Measurements from ENCODE around the gene FRMD4A.

The FRMD4A gene

DNA sequence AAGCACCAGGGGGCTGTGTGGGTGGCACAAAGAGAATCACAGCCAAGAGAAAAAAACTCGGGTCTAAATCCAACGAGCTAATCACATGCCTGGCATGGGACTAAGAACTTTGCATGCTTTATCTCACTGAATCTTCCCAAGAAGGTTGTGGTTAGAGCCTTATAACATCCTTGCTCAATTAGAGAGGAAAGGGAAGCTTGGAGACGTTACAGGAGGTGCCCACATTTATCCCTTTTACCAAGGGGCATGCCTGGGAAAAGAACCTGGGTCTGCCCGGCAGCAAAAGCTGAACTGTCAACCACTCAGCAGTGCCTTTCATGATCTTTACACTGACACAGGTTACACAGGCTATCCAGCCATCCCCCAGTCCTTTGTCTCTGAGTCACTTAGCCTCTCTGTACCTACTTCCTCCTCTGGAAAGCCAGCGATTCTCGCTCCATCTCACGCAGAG is 553.8 kb downstream of the FRMD4A start:
- no peak for TF ChIP-seq ZFX (IDR thresholded peaks at IDR 0.05; ENCODE audit: borderline replicate concordance)
- TF ChIP-seq, protein P1, sequence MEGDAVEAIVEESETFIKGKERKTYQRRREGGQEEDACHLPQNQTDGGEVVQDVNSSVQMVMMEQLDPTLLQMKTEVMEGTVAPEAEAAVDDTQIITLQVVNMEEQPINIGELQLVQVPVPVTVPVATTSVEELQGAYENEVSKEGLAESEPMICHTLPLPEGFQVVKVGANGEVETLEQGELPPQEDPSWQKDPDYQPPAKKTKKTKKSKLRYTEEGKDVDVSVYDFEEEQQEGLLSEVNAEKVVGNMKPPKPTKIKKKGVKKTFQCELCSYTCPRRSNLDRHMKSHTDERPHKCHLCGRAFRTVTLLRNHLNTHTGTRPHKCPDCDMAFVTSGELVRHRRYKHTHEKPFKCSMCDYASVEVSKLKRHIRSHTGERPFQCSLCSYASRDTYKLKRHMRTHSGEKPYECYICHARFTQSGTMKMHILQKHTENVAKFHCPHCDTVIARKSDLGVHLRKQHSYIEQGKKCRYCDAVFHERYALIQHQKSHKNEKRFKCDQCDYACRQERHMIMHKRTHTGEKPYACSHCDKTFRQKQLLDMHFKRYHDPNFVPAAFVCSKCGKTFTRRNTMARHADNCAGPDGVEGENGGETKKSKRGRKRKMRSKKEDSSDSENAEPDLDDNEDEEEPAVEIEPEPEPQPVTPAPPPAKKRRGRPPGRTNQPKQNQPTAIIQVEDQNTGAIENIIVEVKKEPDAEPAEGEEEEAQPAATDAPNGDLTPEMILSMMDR (IDR thresholded peaks at IDR 0.05) = no peak
- H3K27ac ChIP-seq = no peak overlapping the region

DNA sequence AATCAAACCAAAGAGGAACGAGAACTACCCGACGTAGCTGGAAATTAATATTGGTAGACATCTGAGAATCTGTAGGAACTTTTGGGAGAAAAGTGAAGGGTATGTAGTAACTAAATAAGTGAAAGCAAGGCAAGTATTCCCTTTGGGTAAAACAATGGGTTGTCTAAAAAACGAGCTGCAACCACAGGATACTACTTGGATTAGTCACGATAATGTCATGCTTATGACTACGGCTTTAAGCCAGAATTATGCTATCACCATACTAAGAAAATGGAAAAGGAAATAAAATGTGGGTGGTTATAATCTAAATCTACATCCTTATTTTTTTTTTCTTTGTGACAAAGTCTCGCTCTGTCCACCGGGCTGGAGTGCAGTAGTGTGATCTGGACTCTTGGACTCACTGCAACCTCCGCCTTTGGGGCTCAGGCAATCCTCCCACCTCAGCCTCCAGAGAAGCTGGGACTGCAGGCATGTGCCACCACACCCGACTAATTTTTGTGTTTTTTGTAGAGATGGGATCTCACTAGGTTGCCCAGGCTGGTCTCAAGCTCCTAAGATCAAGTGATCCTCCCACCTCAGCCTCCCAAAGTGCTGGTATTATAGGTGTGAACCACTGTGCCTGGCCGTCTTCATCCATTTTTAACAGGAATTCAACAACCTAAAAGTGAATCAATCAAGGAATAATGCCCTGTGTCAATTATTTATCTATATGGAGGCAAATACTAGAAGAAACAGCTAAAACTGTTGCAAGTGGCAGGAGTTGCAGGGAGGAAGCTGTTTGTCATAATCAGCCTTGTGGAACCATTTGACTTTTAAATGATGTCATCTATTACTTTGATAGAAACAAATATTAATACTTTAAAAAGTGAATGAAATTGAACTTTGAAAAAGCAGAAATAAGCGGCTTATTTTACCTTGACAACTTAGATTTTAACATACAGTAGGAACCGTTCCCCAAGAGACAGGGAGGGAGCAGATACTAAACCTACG is 554.6 kb downstream of the FRMD4A start:
- TF ChIP-seq, protein P1 (IDR thresholded peaks at IDR 0.05) = no peak
- no peak overlapping the region for H3K27ac ChIP-seq

DNA sequence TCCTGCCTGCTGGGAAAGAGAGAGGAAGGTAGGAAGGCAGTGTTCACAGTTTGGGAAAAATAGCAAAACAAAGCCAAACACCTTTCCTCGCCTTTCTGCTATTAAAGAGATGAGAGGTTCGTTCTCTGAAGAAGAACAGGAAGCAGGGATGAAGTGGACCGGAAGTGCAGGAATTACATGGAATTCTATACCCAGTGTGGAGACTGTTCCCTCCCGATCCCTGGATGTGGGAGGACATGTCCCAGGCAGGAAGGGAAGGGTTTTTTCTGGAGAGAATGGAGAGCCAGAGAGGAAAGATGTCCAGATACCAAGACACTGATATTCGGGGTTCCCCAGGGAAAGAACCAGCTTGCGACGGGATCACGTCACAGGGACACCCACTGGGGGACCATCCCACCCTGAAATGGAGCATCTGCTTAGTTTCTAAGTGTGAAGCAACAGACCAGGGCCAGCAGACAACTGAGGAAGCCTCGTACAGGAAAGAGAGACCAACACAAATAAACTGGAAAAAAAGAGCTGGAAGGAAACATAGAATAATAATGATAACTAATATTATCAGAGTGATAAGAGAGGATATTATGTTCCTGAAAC is 556.3 kb downstream of the FRMD4A start:
- TF ChIP-seq, protein P1 (IDR thresholded peaks at IDR 0.05) = no peak
- TF ChIP-seq ZFX (IDR thresholded peaks at IDR 0.05; ENCODE audit: borderline replicate concordance) = no peak
- no peak overlapping the region for H3K27ac ChIP-seq

DNA sequence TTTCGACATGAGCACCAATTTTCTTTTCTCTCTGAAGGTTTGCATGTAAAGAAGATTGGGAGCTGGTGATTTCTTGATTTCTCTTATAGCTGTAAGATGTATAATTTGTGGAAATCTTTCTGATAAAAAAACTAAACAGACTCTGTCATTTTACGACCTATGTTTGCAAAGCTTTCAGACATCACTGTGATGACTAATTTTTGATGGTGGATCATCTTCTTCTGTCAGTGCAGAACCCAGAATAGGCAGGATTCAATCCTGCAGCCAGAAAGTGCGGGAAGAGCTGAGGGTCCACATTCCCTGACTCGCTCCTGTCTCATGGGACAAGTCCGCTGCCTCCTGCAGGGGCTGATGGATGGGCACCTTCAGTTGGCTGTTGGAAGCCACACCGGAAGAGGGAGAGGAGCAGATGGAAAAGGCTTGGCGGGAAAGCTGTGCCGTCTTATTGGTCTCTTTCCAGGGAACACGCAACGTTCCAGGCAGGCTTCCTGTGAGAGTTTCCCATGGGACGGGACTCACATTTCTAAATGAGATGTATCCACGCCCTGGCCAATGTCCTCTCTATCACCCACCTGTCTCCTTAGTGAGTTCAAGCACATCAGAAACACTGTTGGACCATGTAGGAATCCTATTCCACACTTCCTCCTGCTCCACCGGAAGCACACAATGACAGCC is 557.1 kb downstream of the FRMD4A start:
- TF ChIP-seq, protein P1 (IDR thresholded peaks at IDR 0.05) = no peak
- no peak for TF ChIP-seq ZFX (IDR thresholded peaks at IDR 0.05; ENCODE audit: borderline replicate concordance)
- H3K27ac ChIP-seq = no peak overlapping the region

DNA sequence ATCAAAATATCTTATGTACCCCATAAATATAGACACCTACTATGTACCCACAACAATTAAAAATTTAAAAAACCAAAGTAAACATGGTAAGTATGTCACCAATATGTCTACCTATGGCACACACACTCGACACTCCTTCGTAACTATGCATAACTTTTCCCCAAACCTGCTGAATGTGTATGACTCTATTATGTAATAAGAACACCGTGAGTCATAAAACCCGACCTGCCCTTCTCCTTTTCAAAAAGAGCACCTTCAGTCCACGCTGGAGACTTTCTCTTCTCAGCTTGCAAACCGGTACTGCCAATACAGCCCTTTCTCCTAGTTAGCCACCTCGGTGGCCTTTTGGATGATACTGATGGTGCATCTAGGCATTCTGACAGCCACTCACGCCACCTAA is 557.7 kb downstream of the FRMD4A start:
- TF ChIP-seq ZFX (IDR thresholded peaks at IDR 0.05; ENCODE audit: borderline replicate concordance) = no peak
- TF ChIP-seq, protein P1 (IDR thresholded peaks at IDR 0.05) = no peak
- no peak overlapping the region for H3K27ac ChIP-seq

DNA sequence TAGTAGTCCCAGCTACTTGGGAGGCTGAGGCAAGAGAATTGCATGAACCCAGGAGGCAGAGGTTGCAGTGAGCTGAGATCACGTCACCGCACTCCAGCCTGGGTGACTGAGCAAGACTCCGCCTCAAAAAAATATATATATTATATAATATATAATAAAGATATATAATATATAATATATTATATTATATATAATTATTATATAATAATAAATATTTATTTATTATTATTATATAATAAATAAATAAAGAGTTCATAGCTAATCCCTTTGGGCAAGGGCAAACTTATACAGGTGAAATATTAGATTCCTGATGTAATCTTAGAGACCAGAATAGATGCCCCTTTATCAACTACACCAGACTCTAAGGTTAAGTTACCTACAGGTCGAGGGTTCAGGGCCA is 558.7 kb downstream of the FRMD4A start:
- no peak overlapping the region for H3K27ac ChIP-seq
- TF ChIP-seq, protein P1 (IDR thresholded peaks at IDR 0.05) = no peak
